ENCODE data around the gene NPLOC4.

Gene NPLOC4

GRCh38 chr17:81514739-81515529, 122.0 kb downstream of the NPLOC4 start:
- Mint-ChIP-seq H3K4me3 (peak overlapping the region; percentile 97 to 98), H3K9me3 (no peaks in the 10 kb centered on the region), H3K27me3 (no peaks in the 10 kb centered on the region), H3K36me3 (peaks cover 37 to 42% of the 10 kb centered on the region in 2 donors), H3K4me1 (peaks cover 29 to 53% of the 10 kb centered on the region in 2 donors), H3K27ac (peak overlapping the region; percentile 99)
- DNase-seq: peak; percentile 79
- ATAC-seq (replicated peaks): peak; percentile 23 to 38

- Mint-ChIP-seq H3K4me1 (peaks cover 28 to 53% of the 10 kb centered on the region in 2 donors), H3K4me3 (peak overlapping the region; percentile 91 to 98), H3K27me3 (no peaks in the 10 kb centered on the region), H3K27ac (peak overlapping the region; percentile 99), H3K9me3 (no peaks in the 10 kb centered on the region), H3K36me3 (peaks cover 42 to 47% of the 10 kb centered on the region in 2 donors)
- DNase-seq (no peak), ATAC-seq (replicated peaks) (no peak)
These were observed 122.5 kb downstream of the NPLOC4 start for GRCh38 chr17:81514489-81514738.

- Mint-ChIP-seq H3K9me3 (peaks cover 0 to 1% of the 10 kb centered on the region in 2 donors), H3K4me1 (peaks cover 32 to 56% of the 10 kb centered on the region in 2 donors), H3K27me3 (no peaks in the 10 kb centered on the region), H3K36me3 (peaks cover 47 to 52% of the 10 kb centered on the region in 2 donors), H3K27ac (peak overlapping the region; percentile 98), H3K4me3 (peak overlapping the region; percentile 91 to 98)
- ATAC-seq (replicated peaks): peak; percentile 1 to 3
- peak; percentile 60 for DNase-seq
These were observed 123.0 kb downstream of the NPLOC4 start for GRCh38 chr17:81513753-81514488.

GRCh38 chr17:81513372-81513752, 123.5 kb downstream of the NPLOC4 start:
- Mint-ChIP-seq H3K27me3 (no peaks in the 10 kb centered on the region), H3K36me3 (peaks cover 51 to 57% of the 10 kb centered on the region in 2 donors), H3K4me3 (peak overlapping the region; percentile 91 to 98), H3K27ac (peak overlapping the region; percentile 98), H3K4me1 (peaks cover 34 to 58% of the 10 kb centered on the region in 2 donors), H3K9me3 (peaks cover 0 to 1% of the 10 kb centered on the region in 2 donors)
- DNase-seq (peak; percentile 80), ATAC-seq (replicated peaks) (peak; percentile 27 to 28)

GRCh38 chr17:81512562-81513371, 124.1 kb downstream of the NPLOC4 start, which contains the start of gene ACTG1:
Gene ACTG1, minus strand, starts transcription at chr17:81512799. Its CDS starts 445 bp downstream, at chr17:81512354.
- Mint-ChIP-seq H3K36me3 (peaks cover 51 to 60% of the 10 kb centered on the region in 2 donors), H3K4me1 (peaks cover 29 to 58% of the 10 kb centered on the region in 2 donors), H3K4me3 (peak within 1 kb of the TSS; percentile 98 to 100), H3K27ac (peak within 1 kb of the TSS; percentile 100), H3K9me3 (peaks cover 0 to 1% of the 10 kb centered on the region in 2 donors), H3K27me3 (no peaks in the 10 kb centered on the region)
- ATAC-seq (replicated peaks): peak; percentile 41 to 49
- DNase-seq: peak; percentile 85

- peak overlapping the region; percentile 100 for H3K27ac Mint-ChIP-seq
- DNase-seq: no peak
These were observed 124.9 kb downstream of the NPLOC4 start for GRCh38 chr17:81511804-81512561.

GRCh38 chr17:81511554-81511803, 125.4 kb downstream of the NPLOC4 start:
- H3K9me3 Mint-ChIP-seq: peaks cover 0 to 3% of the 10 kb centered on the region in 2 donors
- H3K36me3 Mint-ChIP-seq: peaks cover 48 to 58% of the 10 kb centered on the region in 2 donors
- peak overlapping the region; percentile 100 for H3K27ac Mint-ChIP-seq
- peak overlapping the region; percentile 95 to 100 for H3K4me3 Mint-ChIP-seq
- H3K4me1 Mint-ChIP-seq: peaks cover 22 to 53% of the 10 kb centered on the region in 2 donors
- H3K27me3 Mint-ChIP-seq: no peaks in the 10 kb centered on the region
- no peak for ATAC-seq (replicated peaks)
- no peak for DNase-seq

More at GRCh38 chr17:81511804-81512561, 124.9 kb downstream of the NPLOC4 start:
- Mint-ChIP-seq H3K9me3 (peaks cover 0 to 3% of the 10 kb centered on the region in 2 donors), H3K27me3 (no peaks in the 10 kb centered on the region), H3K36me3 (peaks cover 51 to 62% of the 10 kb centered on the region in 2 donors), H3K4me3 (peak overlapping the region; percentile 95 to 100), H3K4me1 (peaks cover 25 to 58% of the 10 kb centered on the region in 2 donors)
- ATAC-seq (replicated peaks): no peak

- peak overlapping the region; percentile 95 to 100 for H3K4me3 Mint-ChIP-seq
- ATAC-seq (replicated peaks) (no peak), DNase-seq (no peak)
- H3K36me3 Mint-ChIP-seq: peaks cover 48 to 55% of the 10 kb centered on the region in 2 donors
- H3K4me1 Mint-ChIP-seq: peaks cover 22 to 49% of the 10 kb centered on the region in 2 donors
- peaks cover 0 to 3% of the 10 kb centered on the region in 2 donors for H3K9me3 Mint-ChIP-seq
- H3K27me3 Mint-ChIP-seq: no peaks in the 10 kb centered on the region
- peak overlapping the region; percentile 100 for H3K27ac Mint-ChIP-seq
These were observed 125.9 kb downstream of the NPLOC4 start for GRCh38 chr17:81510785-81511553.

- Mint-ChIP-seq H3K27me3 (no peaks in the 10 kb centered on the region), H3K9me3 (peaks cover 0 to 3% of the 10 kb centered on the region in 2 donors), H3K4me1 (peaks cover 22 to 47% of the 10 kb centered on the region in 2 donors), H3K27ac (peak overlapping the region; percentile 100), H3K4me3 (peak overlapping the region; percentile 95 to 100), H3K36me3 (peaks cover 44 to 51% of the 10 kb centered on the region in 2 donors)
- DNase-seq (no peak), ATAC-seq (replicated peaks) (no peak)
These were observed 126.7 kb downstream of the NPLOC4 start for GRCh38 chr17:81509972-81510784.

GRCh38 chr17:81509207-81509971, 127.5 kb downstream of the NPLOC4 start:
- peak overlapping the region; percentile 95 to 100 for H3K4me3 Mint-ChIP-seq
- H3K27me3 Mint-ChIP-seq: no peaks in the 10 kb centered on the region
- peak overlapping the region; percentile 100 for H3K27ac Mint-ChIP-seq
- ATAC-seq (replicated peaks) (no peak), DNase-seq (no peak)
- peaks cover 42 to 49% of the 10 kb centered on the region in 2 donors for H3K36me3 Mint-ChIP-seq
- H3K4me1 Mint-ChIP-seq: peaks cover 22 to 45% of the 10 kb centered on the region in 2 donors
- H3K9me3 Mint-ChIP-seq: peaks cover 0 to 3% of the 10 kb centered on the region in 2 donors

- peaks cover 0 to 3% of the 10 kb centered on the region in 2 donors for H3K9me3 Mint-ChIP-seq
- peak overlapping the region; percentile 95 to 100 for H3K4me3 Mint-ChIP-seq
- no peaks in the 10 kb centered on the region for H3K27me3 Mint-ChIP-seq
- H3K27ac Mint-ChIP-seq: peak overlapping the region; percentile 100
- H3K4me1 Mint-ChIP-seq: peaks cover 22 to 43% of the 10 kb centered on the region in 2 donors
- peaks cover 42 to 48% of the 10 kb centered on the region in 2 donors for H3K36me3 Mint-ChIP-seq
- no peak for ATAC-seq (replicated peaks)
- no peak for DNase-seq
These were observed 128.2 kb downstream of the NPLOC4 start for GRCh38 chr17:81508639-81509206.
